Middle frontal gyrus (tissue), 1 donor: Measurements from ENCODE around the gene KCNJ15.

ENCODE experiments used
- DNase-seq: peaks from one replicate; pipeline ENCODE4 v3.0.0-alpha.2; 2015; ENCODE audit warnings: low spot score; ENCODE audit errors: extremely low spot score

The KCNJ15 gene

DNA sequence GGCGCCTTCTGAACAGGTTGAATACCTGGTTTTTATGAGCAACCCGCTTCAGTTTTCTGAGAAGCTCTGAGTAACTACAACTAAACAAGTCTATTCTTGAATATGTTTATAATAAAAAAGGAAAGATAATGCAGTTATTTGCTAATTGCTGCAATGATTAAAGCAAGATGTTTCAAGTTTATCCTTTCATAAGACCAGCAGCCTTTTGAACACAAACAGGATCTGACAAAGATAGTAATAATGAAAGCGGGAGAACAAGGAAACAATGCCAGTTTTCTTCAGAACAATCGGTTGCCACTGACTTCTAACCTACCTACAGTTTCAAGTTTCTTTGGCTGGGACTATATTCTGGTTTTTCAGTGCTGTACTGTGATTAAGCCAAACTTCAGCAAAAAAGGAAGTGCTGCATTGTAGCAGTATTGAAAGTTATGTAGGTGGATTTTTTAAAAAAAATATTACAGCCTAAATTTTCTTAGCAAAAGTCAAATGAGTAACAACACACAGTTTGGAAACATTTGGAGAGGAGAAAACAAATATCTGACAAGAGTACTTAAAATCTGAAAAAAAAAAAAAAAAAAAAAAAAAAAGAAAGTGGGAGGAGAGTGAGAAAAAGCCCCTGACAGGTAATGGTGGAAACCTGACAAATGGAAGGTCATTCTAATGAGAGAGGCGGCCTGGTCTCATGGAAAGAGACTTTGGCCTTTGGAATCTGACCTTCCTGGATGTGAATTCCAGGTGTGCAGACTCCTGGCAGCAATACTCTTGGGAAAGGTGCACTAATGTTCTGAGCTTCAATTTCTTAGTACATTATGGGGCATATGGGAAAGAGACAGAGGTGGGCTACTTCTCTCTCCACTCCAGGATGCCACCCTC lies 11.4 kb downstream of the KCNJ15 start:
- no peak for DNase-seq

GRCh38 chr21:38268864-38269575 lies 12.2 kb downstream of the KCNJ15 start:
- DNase-seq: no peak

DNA sequence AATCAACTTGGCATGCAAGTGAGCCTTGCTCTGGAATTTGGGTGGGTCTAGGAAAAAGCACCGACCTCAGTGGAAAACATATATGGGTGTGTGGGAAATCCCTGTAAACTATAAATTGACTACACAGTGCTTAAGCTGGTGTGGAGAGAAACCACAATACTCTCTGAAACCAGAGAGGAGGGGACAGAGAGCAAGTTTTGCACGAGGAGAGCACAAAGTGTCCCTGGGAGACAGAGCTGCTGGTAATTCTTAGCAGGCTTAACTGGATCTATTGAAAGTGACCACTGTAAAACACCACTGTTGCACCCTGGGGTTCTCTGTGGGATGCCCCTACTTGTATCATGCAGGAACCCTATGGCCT lies 12.8 kb downstream of the KCNJ15 start:
- DNase-seq: no peak

GRCh38 chr21:38272215-38272614 lies 15.4 kb downstream of the KCNJ15 start:
- no peak for DNase-seq

DNA sequence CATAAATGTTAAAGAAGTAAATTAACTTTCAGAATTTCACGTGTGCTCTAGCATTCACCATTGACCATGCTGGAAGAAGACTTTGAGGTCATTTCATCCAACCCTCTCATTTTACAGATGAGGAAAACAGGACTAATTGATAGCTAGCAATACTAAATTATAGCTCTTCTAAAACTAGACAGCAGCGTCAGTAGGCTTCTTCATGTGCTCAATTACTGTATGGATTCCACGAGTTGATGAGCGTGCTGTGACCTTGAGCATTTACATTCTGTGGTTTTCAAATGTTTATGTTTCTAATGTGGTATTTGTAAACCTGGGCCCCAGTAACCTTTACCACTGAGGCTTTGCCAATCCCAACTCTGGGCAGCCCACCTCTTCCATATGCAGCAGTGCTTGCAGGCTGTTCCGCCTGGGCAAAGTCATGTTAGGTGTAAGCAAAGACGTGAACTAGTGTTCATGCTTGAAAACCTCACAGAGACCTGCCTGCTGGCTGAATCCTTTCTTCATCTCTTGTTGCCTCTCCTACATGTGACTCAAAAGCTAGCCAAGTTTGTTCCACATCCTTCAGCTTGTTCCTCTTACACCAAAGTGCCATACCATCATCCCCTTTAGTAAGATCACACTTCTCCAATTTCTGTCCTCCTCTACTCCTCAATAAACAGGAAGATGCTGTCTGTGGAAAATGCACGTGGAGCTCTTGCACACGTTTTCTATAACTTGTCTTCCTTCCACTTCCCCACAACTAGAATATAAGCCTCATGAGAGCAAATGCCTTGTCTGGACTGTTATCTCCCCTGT lies 17.2 kb downstream of the KCNJ15 start:
- DNase-seq: no peak

- no peak for DNase-seq
Observed at GRCh38 chr21:38277501-38278131, 20.8 kb downstream of the KCNJ15 start.

GRCh38 chr21:38280454-38280853 lies 23.7 kb downstream of the KCNJ15 start:
- no peak for DNase-seq

- DNase-seq: no peak
Observed at GRCh38 chr21:38280867-38281266, 24.1 kb downstream of the KCNJ15 start.

DNA sequence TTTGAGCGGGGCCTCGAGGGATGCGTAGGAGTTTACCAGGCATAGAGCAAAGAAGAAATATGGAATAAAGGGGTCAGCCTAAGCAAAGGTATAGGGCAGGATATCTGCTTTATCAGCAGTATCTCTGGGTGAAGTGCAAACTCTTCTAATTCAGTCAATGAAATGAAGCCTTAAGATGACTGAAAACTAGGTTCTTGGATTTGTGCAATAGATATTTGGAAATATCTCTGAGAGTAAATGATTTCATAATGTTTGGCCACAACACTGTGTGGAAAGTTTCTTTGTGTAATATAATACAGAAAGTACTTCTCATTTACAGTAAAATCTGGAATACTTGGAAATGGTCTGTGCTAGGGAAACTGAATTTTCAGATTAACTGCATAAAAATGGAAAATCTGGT lies 26.1 kb downstream of the KCNJ15 start:
- no peak for DNase-seq

DNA sequence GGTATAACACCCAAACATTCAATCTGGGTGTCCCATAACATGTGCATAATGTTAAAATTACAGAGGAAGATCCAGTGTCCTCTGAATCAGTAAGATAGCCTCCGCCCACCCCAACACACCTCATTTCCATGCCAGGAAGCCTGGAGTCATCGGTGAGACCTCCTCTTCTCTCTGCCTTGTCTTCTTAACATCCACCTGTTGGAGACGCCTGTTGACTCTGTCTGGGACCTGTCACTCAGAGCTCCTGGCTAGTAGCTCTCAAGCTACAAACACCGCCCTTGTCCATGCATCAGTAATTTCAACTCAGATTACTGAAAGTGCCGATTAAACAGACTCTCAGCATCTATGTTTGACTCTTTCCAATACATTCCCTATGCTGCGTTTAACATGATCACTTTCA lies 27.4 kb downstream of the KCNJ15 start:
- DNase-seq: no peak

- DNase-seq: no peak
Observed at GRCh38 chr21:38286739-38287471, 30.1 kb downstream of the KCNJ15 start.

DNA sequence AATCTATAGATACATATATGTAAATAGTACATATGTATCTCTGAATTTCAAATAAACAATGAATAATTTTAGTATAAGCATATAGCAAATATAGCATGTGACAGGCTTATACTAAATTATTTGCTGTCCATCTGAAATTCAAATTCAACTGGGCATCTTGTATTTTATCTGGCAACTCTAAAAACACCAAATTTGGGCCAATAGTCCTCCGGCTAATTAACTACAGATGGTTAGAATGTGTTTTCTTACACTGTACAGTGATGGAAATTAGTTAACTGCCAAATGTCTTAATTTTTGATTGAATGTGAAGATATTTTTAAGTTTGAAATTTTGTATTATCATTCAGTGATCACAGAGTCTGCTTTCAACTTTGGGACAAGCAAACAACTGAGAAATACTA lies 30.7 kb downstream of the KCNJ15 start:
- no peak for DNase-seq

DNA sequence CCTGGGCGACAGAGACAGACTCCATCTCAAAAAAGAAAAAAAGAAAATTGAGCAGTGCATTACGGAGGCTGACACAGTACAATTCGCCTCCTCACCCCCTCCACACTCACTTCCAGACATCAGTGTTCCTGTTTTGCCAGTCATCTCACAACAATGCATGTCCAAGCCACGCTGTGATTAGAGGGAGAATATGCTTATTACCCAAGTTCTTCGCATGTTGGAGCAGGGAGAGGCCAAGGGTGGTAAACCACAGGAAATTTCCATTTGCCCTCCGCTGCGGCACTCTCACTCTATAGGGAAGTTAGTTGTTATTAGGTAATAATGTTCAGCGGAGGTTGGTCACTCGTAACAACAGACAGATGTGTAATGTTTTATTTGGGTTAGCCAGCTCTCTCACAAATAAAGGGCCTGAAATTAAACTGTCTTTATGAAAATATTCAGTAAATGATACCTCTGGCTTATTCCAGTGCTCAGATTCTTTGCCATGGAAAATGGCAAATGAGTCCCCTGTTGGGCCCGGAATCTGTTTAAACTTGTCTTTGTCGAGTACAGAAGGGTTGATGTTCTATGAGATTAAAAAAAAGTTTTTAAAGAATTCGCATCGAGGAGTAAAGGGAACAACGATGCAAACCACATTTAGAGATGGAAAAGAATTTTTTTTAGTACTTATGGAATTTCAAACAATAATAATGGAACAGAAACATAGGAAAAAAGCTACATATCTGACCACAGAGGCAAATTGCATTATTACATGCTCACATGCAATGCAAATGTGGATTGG lies 33.1 kb downstream of the KCNJ15 start:
- DNase-seq: no peak

GRCh38 chr21:38290809-38291208 lies 34.0 kb downstream of the KCNJ15 start:
- no peak for DNase-seq

- DNase-seq: no peak
Observed at GRCh38 chr21:38291874-38292273, 35.1 kb downstream of the KCNJ15 start.

GRCh38 chr21:38293113-38293512 lies 36.3 kb downstream of the KCNJ15 start:
- no peak for DNase-seq

GRCh38 chr21:38293765-38294164 lies 37.0 kb downstream of the KCNJ15 start:
- no peak for DNase-seq

DNA sequence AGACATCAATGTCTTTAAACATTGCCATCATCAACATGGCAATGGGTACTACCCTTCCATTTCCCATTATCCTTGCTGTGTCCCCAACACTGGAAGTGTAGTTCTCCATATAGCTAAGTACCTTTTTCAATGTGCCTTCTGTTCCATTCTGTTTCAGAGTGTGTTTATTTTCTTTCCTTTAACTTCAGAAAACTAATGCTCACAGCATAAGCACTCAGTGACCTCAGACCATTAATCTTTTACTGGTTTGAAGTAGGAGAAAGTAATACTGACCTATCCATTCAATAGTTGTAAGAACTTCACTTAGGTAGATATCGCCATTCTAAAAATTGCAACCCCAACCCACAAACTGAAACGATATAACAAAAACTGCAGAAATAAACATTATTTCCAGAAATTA lies 37.8 kb downstream of the KCNJ15 start:
- DNase-seq: no peak

GRCh38 chr21:38295997-38296764 lies 39.4 kb downstream of the KCNJ15 start:
- DNase-seq: no peak
